ENCODE data around the gene EFHD1. TPM values are rescaled to one million over a fixed set of nuclear protein-coding genes. Genes with fewer than 3 reads are reported as not detected.

The EFHD1 gene
- total and polyA plus RNA-seq, 4 donors: 85.8 to 236 (median 140) TPM

- no peak for DNase-seq
- peak overlapping the region in 1 of 2 donors; percentile 34 for H3K27ac ChIP-seq (ENCODE audit: low read depth in 1 of 2, low read length in 2 of 2)
- 25 to 26% methylated on average over 11 of the region's 11 CpGs for WGBS, 2 donors
Measured at GRCh38 chr2:232637866-232638583, 4.6 kb downstream of the EFHD1 start.

GRCh38 chr2:232641153-232641848, 7.9 kb downstream of the EFHD1 start:
- Histone ChIP-seq H3K4me1 (ENCODE audit: control insufficient read depth in 1 of 2, insufficient read depth in 2 of 2, low read length in 2 of 2) (peaks cover 5 to 8% of the 10 kb centered on the region in 2 donors), H3K9me3 (ENCODE audit: control insufficient read depth, low read length) (no peaks in the 10 kb centered on the region), H3K27me3 (ENCODE audit: control insufficient read depth in 1 of 2, insufficient read depth in 2 of 2, low read length in 1 of 2) (no peaks in the 10 kb centered on the region), H3K36me3 (ENCODE audit: control insufficient read depth in 1 of 2, insufficient read depth in 2 of 2, low read length in 1 of 2) (peaks cover 0 to 3% of the 10 kb centered on the region in 2 donors), H3K4me3 (ENCODE audit: low read length in 2 of 2) (no peak overlapping the region), H3K27ac (ENCODE audit: low read depth in 1 of 2, low read length in 2 of 2) (no peak overlapping the region)
- ATAC-seq (ENCODE audit: low FRiP score): no peak
- intact Hi-C loops (cut with DNase I): no loop called here
- no peak for DNase-seq
- WGBS, 2 donors: 91 to 93% methylated on average over 11 of the region's 11 CpGs

More at GRCh38 chr2:232637866-232638583, 4.6 kb downstream of the EFHD1 start:
- ATAC-seq (ENCODE audit: low FRiP score): no peak
- Histone ChIP-seq H3K27me3 (ENCODE audit: control insufficient read depth in 1 of 2, insufficient read depth in 2 of 2, low read length in 1 of 2) (no peaks in the 10 kb centered on the region), H3K4me1 (ENCODE audit: control insufficient read depth in 1 of 2, insufficient read depth in 2 of 2, low read length in 2 of 2) (peaks cover 5 to 8% of the 10 kb centered on the region in 2 donors), H3K9me3 (ENCODE audit: control insufficient read depth, low read length) (no peaks in the 10 kb centered on the region), H3K36me3 (ENCODE audit: control insufficient read depth in 1 of 2, insufficient read depth in 2 of 2, low read length in 1 of 2) (peaks cover 0 to 3% of the 10 kb centered on the region in 2 donors), H3K4me3 (ENCODE audit: low read length in 2 of 2) (no peak overlapping the region)
- intact Hi-C loops (cut with DNase I): no loop called here

GRCh38 chr2:232643147-232643425, 9.7 kb downstream of the EFHD1 start:
- WGBS, 2 donors: 49 to 50% methylated on average over 3 of the region's 3 CpGs
- DNase-seq: no peak
- no peak overlapping the region for H3K4me3 ChIP-seq (ENCODE audit: low read length in 2 of 2)
- H3K27me3 ChIP-seq (ENCODE audit: control insufficient read depth in 1 of 2, insufficient read depth in 2 of 2, low read length in 1 of 2): no peaks in the 10 kb centered on the region
- H3K36me3 ChIP-seq (ENCODE audit: control insufficient read depth in 1 of 2, insufficient read depth in 2 of 2, low read length in 1 of 2): peaks cover 0 to 3% of the 10 kb centered on the region in 2 donors
- H3K4me1 ChIP-seq (ENCODE audit: control insufficient read depth in 1 of 2, insufficient read depth in 2 of 2, low read length in 2 of 2): peaks cover 5 to 8% of the 10 kb centered on the region in 2 donors
- no peaks in the 10 kb centered on the region for H3K9me3 ChIP-seq (ENCODE audit: control insufficient read depth, low read length)
- H3K27ac ChIP-seq (ENCODE audit: low read depth in 1 of 2, low read length in 2 of 2): no peak overlapping the region
- no peak for ATAC-seq (ENCODE audit: low FRiP score)
- intact Hi-C loops (cut with DNase I): no loop called here

- ATAC-seq (ENCODE audit: low FRiP score): no peak
- no peaks in the 10 kb centered on the region for H3K9me3 ChIP-seq (ENCODE audit: control insufficient read depth, low read length)
- no peak for DNase-seq
- no peak overlapping the region for H3K4me3 ChIP-seq (ENCODE audit: low read length in 2 of 2)
- H3K27ac ChIP-seq (ENCODE audit: low read depth in 1 of 2, low read length in 2 of 2): no peak overlapping the region
- intact Hi-C loops (cut with DNase I): no loop called here
- H3K36me3 ChIP-seq (ENCODE audit: control insufficient read depth in 1 of 2, insufficient read depth in 2 of 2, low read length in 1 of 2): peaks cover 0 to 3% of the 10 kb centered on the region in 2 donors
- peaks cover 2% of the 10 kb centered on the region in 2 donors for H3K4me1 ChIP-seq (ENCODE audit: control insufficient read depth in 1 of 2, insufficient read depth in 2 of 2, low read length in 2 of 2)
- no peaks in the 10 kb centered on the region for H3K27me3 ChIP-seq (ENCODE audit: control insufficient read depth in 1 of 2, insufficient read depth in 2 of 2, low read length in 1 of 2)
- 85 to 88% methylated on average over 8 of the region's 8 CpGs for WGBS, 2 donors
Measured at GRCh38 chr2:232643813-232644347, 10.5 kb downstream of the EFHD1 start.

- 90 to 93% methylated on average over 6 of the region's 6 CpGs for WGBS, 2 donors
- Histone ChIP-seq H3K4me1 (ENCODE audit: control insufficient read depth in 1 of 2, insufficient read depth in 2 of 2, low read length in 2 of 2) (peaks cover 0 to 2% of the 10 kb centered on the region in 2 donors), H3K4me3 (ENCODE audit: low read length in 2 of 2) (no peak overlapping the region), H3K36me3 (ENCODE audit: control insufficient read depth in 1 of 2, insufficient read depth in 2 of 2, low read length in 1 of 2) (peaks cover 0 to 3% of the 10 kb centered on the region in 2 donors), H3K27me3 (ENCODE audit: control insufficient read depth in 1 of 2, insufficient read depth in 2 of 2, low read length in 1 of 2) (no peaks in the 10 kb centered on the region), H3K27ac (ENCODE audit: low read depth in 1 of 2, low read length in 2 of 2) (no peak overlapping the region), H3K9me3 (ENCODE audit: control insufficient read depth, low read length) (no peaks in the 10 kb centered on the region)
- DNase-seq (no peak), ATAC-seq (ENCODE audit: low FRiP score) (no peak)
- intact Hi-C loops (cut with DNase I): no loop called here
Measured at GRCh38 chr2:232645061-232645460, 11.7 kb downstream of the EFHD1 start.

- no peaks in the 10 kb centered on the region for H3K9me3 ChIP-seq (ENCODE audit: control insufficient read depth, low read length)
- DNase-seq (no peak), ATAC-seq (ENCODE audit: low FRiP score) (peak; percentile 12)
- H3K4me3 ChIP-seq (ENCODE audit: low read length in 2 of 2): no peak overlapping the region
- H3K27ac ChIP-seq (ENCODE audit: low read depth in 1 of 2, low read length in 2 of 2): no peak overlapping the region
- H3K36me3 ChIP-seq (ENCODE audit: control insufficient read depth in 1 of 2, insufficient read depth in 2 of 2, low read length in 1 of 2): no peaks in the 10 kb centered on the region
- no peaks in the 10 kb centered on the region for H3K4me1 ChIP-seq (ENCODE audit: control insufficient read depth in 1 of 2, insufficient read depth in 2 of 2, low read length in 2 of 2)
- no peaks in the 10 kb centered on the region for H3K27me3 ChIP-seq (ENCODE audit: control insufficient read depth in 1 of 2, insufficient read depth in 2 of 2, low read length in 1 of 2)
- intact Hi-C loops (cut with DNase I): no loop called here
- WGBS, 2 donors: 77 to 83% methylated on average over 6 of the region's 6 CpGs
Measured at GRCh38 chr2:232646726-232647125, 13.3 kb downstream of the EFHD1 start.

- Histone ChIP-seq H3K4me1 (ENCODE audit: control insufficient read depth in 1 of 2, insufficient read depth in 2 of 2, low read length in 2 of 2) (no peaks in the 10 kb centered on the region), H3K9me3 (ENCODE audit: control insufficient read depth, low read length) (no peaks in the 10 kb centered on the region), H3K27ac (ENCODE audit: low read depth in 1 of 2, low read length in 2 of 2) (peak overlapping the region in 1 of 2 donors; percentile 2), H3K4me3 (ENCODE audit: low read length in 2 of 2) (no peak overlapping the region), H3K36me3 (ENCODE audit: control insufficient read depth in 1 of 2, insufficient read depth in 2 of 2, low read length in 1 of 2) (no peaks in the 10 kb centered on the region), H3K27me3 (ENCODE audit: control insufficient read depth in 1 of 2, insufficient read depth in 2 of 2, low read length in 1 of 2) (no peaks in the 10 kb centered on the region)
- DNase-seq: no peak
- peak; percentile 26 for ATAC-seq (ENCODE audit: low FRiP score)
- intact Hi-C loops (cut with DNase I): no loop called here
- 60 to 73% methylated on average over 8 of the region's 8 CpGs for WGBS, 2 donors
Measured at GRCh38 chr2:232647261-232647660, 13.9 kb downstream of the EFHD1 start.

GRCh38 chr2:232649033-232649432, 15.6 kb downstream of the EFHD1 start:
- no peak for DNase-seq
- no peaks in the 10 kb centered on the region for H3K36me3 ChIP-seq (ENCODE audit: control insufficient read depth in 1 of 2, insufficient read depth in 2 of 2, low read length in 1 of 2)
- H3K9me3 ChIP-seq (ENCODE audit: control insufficient read depth, low read length): no peaks in the 10 kb centered on the region
- intact Hi-C loops (cut with DNase I): no loop called here
- H3K4me1 ChIP-seq (ENCODE audit: control insufficient read depth in 1 of 2, insufficient read depth in 2 of 2, low read length in 2 of 2): peaks cover 0 to 5% of the 10 kb centered on the region in 2 donors
- ATAC-seq (ENCODE audit: low FRiP score): no peak
- no peak overlapping the region for H3K4me3 ChIP-seq (ENCODE audit: low read length in 2 of 2)
- H3K27me3 ChIP-seq (ENCODE audit: control insufficient read depth in 1 of 2, insufficient read depth in 2 of 2, low read length in 1 of 2): no peaks in the 10 kb centered on the region
- WGBS, 2 donors: 87 to 91% methylated on average over 11 of the region's 11 CpGs
- H3K27ac ChIP-seq (ENCODE audit: low read depth in 1 of 2, low read length in 2 of 2): no peak overlapping the region

GRCh38 chr2:232652505-232652851, 19.1 kb downstream of the EFHD1 start:
- ATAC-seq (ENCODE audit: low FRiP score): no peak
- no peaks in the 10 kb centered on the region for H3K9me3 ChIP-seq (ENCODE audit: control insufficient read depth, low read length)
- peaks cover 0 to 18% of the 10 kb centered on the region in 2 donors for H3K4me1 ChIP-seq (ENCODE audit: control insufficient read depth in 1 of 2, insufficient read depth in 2 of 2, low read length in 2 of 2)
- no peaks in the 10 kb centered on the region for H3K27me3 ChIP-seq (ENCODE audit: control insufficient read depth in 1 of 2, insufficient read depth in 2 of 2, low read length in 1 of 2)
- no peak for DNase-seq
- intact Hi-C loops (cut with DNase I): no loop called here
- H3K4me3 ChIP-seq (ENCODE audit: low read length in 2 of 2): no peak overlapping the region
- H3K27ac ChIP-seq (ENCODE audit: low read depth in 1 of 2, low read length in 2 of 2): no peak overlapping the region
- H3K36me3 ChIP-seq (ENCODE audit: control insufficient read depth in 1 of 2, insufficient read depth in 2 of 2, low read length in 1 of 2): no peaks in the 10 kb centered on the region
- WGBS, 2 donors: 76 to 78% methylated on average over 4 of the region's 4 CpGs

Data from aorta (tissue), 5 donors.